Measurements from ENCODE around the gene CDKAL1.

The CDKAL1 gene

GRCh38 chr6:21158149-21158548, 623.9 kb downstream of the CDKAL1 start:
- DNase-seq: no peak

DNA sequence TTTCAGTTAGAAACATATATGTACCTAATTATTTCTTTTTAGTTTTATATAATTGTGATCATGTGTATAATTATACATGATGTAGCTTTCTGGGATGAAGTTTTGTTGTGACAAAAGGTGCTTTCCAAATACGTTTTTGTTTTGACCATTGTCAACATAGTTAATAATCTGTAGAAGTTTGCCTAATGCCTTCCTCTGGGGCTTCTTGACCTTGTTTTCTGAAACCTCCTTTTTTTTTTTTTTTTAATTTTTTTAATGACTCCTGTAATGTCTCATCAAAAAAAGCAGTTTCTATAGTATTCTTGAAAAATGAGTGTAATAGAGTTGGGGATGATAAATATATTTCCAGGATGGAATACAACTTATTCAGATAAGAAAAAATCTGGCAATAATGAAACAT, 624.6 kb downstream of the CDKAL1 start:
- DNase-seq: no peak

DNA sequence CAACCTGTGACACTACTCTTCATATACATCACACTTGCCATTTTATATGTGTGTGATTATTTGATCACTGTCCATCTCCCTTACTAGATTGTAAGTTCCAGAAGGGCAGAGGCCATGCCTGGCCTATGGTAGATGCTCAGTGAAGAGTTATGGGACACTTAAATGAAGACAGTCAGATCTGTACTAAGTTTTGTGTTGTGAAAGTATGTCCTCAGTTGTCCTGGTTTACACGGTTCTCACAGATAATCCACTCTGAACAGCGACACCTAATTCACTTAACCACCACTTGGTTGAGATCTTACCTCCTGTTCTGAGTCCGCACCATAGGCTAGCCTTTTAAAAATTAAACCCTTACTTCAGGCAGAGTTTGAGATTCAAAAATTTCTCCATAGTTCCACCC, 625.2 kb downstream of the CDKAL1 start:
- no peak for DNase-seq

- DNase-seq: no peak
These were observed 627.5 kb downstream of the CDKAL1 start for GRCh38 chr6:21161707-21162106.

GRCh38 chr6:21163110-21163837, 629.0 kb downstream of the CDKAL1 start:
- no peak for DNase-seq

DNA sequence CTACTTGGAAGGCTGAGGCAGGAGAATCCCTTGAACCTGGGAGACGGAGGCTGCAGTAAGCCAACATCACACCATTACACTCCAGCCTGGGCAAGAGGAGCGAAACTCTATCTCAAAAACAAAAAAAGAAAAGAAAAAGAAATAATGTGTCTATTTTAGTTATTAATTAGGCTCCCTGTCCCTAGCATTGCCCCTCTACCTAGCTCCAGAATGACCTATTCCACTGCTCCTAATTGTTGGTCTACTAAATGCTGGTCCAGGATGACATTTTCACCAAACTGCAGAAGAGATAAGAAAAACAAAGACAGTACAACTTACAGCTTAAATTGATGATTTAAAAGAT, 629.6 kb downstream of the CDKAL1 start:
- DNase-seq: no peak

- DNase-seq: no peak
These were observed 630.6 kb downstream of the CDKAL1 start for GRCh38 chr6:21164768-21165326.

DNA sequence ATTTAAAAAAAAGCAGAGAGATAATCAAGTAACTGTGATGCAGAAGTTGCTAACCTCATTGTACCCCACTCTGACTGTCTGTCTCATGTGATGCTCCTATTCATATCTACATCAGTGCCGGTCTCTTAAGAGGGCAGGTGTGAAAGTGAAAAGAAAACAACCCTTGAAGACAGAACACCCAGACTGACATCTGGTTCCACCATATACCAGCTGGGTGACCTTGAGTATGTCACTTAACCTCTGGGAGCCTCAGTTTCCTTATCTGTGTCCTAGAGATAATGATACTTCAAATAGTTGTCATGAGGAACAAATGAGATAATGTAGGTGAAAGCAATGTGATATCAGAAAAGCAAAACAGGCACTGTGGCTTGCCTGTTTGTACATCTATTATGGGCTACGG, 632.5 kb downstream of the CDKAL1 start:
- no peak for DNase-seq

- DNase-seq: no peak
These were observed 633.5 kb downstream of the CDKAL1 start for GRCh38 chr6:21167790-21168189.

DNA sequence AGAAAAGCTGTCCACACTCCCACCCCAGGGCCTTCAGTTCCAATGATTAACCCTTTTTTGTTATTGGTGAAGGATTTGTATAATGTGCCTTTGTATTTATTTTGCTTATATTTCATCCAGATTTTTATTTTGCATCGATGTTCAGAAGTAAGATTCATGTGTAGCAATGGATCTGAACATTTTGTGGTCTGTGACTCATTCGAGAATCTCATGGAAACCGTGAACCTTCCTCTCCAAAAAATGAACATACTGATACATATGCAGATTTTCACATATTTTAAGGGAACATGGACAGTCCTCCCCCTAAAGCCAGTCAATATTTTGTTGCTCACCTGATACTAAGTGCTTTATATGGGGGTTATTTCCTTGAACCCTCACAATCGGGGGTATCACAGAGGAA, 637.5 kb downstream of the CDKAL1 start:
- DNase-seq: no peak

DNA sequence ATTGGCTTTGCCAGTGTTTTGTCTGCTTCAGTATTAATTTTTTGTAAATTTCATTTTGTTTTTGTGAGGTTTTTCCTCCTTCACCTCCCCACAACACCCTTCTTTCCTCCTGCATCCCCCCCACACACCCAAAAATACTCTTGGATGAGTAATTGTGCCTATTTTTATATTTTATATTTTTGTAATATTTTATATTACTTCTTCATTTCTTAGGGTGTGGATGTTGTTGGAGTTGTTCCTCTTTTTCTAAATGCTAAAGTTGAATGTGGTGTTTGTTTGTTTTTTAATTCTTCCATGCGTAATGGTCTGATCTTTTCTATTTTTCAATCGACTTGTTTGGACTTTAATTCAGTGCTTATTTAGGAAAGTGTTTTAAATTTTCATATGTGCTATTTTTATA, 638.8 kb downstream of the CDKAL1 start:
- no peak for DNase-seq

- no peak for DNase-seq
These were observed 639.4 kb downstream of the CDKAL1 start for GRCh38 chr6:21173678-21174077.

GRCh38 chr6:21176197-21176596, 641.9 kb downstream of the CDKAL1 start:
- DNase-seq: no peak

DNA sequence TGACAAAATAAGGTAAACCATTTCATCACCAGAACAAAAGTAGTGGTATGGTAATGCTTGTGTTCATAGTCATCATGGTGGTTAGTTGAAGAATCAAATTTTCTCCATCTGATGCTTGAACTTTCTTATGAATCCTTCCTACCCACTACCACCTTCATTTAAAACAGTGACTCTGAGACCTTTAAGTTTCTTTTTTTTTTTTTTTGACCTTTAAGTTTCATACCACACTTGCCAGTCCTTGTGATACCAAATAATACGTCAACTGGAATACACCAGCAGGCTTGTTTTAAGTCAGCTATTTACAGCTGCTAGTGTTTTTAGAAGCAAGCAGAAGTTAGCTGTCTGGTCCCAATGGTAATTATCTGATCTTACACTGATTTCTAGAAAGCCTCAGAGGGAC, 645.9 kb downstream of the CDKAL1 start:
- DNase-seq: no peak

DNA sequence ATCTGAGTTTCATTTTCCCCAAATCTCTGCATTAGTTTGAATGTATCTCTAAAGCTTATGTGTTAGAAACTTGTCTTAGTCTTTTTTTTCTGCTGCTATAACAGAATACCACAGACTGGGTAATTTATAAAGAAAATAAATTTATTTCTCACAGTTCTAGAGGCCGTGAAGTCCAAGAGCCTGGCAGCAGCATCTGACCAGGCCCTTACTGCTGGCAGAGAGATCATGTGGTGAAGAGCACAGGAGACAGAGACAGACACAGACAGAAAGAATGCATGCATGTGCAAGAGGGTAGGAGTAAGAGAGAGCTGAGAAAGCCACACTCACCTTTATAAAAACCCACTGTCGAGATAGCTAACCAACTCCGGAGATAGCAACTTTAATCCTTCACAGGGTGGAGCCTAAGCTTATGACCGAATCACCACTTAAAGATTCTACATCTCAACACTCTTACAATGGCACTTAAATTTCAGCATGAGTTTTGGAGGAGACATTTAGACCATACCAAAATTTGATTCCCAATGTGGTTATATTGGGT, 646.6 kb downstream of the CDKAL1 start:
- DNase-seq: no peak

DNA sequence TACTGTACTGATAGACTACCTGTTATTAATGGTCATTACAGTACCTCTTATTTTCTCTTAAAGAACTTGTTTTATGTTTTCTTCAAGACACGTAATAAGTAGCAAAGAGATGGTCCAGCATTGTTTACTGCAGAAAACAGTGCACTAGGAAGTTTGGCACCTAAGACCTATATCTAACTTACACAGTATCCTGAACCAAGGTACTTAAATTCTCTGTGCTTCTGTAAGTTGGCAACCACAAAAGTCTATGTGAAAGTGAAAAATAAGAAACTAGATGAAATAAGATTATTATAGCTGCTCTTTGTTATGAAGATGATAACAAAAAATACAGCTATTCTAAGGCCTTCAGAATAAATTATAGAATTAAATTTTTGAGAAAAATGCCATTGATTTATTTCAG, 647.6 kb downstream of the CDKAL1 start:
- no peak for DNase-seq

DNA sequence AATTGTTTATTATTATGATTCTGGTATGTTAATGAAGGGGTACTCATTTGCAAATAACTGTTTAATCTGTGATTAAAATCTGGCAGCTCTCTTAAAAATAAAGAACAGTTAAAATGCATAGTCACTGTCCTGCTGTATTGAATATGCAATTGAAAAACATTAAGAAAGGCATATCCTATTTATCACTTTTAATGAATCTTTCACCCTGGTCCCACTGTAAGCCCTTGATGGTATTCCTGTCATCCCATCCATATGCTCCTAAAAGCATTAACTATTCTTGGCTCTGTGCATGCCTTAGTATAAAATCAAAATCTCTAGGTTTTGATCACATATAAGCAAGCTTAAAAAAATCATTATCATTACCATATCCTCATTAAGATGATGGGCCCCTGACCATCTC, 648.3 kb downstream of the CDKAL1 start:
- no peak for DNase-seq

DNA sequence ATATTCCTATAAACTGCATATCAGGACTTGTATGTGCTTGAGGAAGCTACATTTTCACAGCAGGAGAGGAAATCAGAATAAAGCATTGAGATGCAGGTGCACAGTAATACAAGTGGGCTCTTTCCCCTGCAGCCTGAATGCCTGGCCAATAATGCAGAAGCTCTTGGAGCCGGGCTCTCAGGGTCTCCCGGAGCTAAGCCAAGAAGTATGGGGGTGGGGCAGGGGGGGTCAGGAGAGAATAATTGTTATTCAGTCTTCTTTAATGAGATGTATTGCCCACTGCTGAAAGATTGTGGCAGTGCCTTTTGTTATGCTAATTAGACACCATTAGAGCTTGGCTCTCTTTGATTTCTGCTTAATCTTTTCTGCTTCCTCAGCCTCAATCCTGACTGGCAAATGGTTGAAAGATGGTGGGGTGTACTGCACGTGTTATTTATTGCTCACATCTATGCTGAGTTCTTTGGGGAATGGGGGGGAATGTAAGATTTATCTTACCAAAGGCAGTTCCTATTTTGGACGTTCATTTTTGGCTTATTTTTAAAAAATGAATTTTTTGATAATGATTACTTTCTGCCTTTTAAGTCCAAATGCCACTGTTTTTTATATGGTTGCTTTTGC, 651.7 kb downstream of the CDKAL1 start:
- peak; percentile 92 for DNase-seq

- DNase-seq: no peak
These were observed 652.3 kb downstream of the CDKAL1 start for GRCh38 chr6:21186479-21187055.

GRCh38 chr6:21187485-21187884, 653.2 kb downstream of the CDKAL1 start:
- no peak for DNase-seq

- DNase-seq: peak; percentile 23
These were observed 654.4 kb downstream of the CDKAL1 start for GRCh38 chr6:21188505-21189223.

DNA sequence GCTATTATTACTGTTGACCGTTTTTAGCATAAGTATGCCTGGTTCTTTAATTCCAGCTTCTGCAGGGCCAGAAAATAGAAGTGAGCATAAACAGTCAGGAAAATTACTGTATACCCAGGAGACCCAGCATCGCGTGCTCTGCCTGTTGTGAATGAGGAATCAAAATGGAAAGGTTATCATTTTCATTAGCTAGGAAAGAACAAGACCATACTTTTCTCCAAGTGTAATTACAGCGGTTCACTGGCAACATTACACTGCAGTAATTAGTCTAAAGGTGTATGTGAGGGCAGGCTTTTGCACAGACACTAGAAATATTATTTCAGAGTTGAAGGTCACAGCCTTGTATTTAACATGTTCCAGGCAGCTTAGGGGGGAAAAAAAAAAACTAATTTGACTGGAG, 655.5 kb downstream of the CDKAL1 start:
- DNase-seq: peak; percentile 34

- no peak for DNase-seq
These were observed 656.4 kb downstream of the CDKAL1 start for GRCh38 chr6:21190701-21191100.
